Peyer's patch (tissue), 4 donors: ENCODE data around the gene CADM1. TPM values are rescaled to one million over a fixed set of nuclear protein-coding genes. Genes with fewer than 3 reads are reported as not detected.

Source experiments
- DNase-seq, 3 donors: peaks; one replicate each; pipeline ENCODE4 v3.0.0-alpha.2; 2017 to 2019
- H3K27ac ChIP-seq, 4 donors: fragments of 200-600 bp; sonication (generic); one replicate each; pipeline ENCODE4 v1.5.1; 2016 to 2019
- H3K27me3 ChIP-seq, 2 donors: fragments of 200-600 bp; sonication (generic); one replicate each; pipeline ENCODE4 v1.5.1; 2019
- H3K36me3 ChIP-seq, 3 donors: fragments of 200-600 bp; sonication (generic); one replicate each; pipeline ENCODE4 v1.5.1; 2016 to 2019
- H3K4me1 ChIP-seq, 4 donors: fragments of 200-600 bp; sonication (generic); one replicate each; pipeline ENCODE4 v1.5.1; 2016 to 2019
- H3K4me3 ChIP-seq, 4 donors: fragments of 200-600 bp; sonication (generic); 1 replicate in 3 of 4; 2 replicates in 1 of 4; pipeline ENCODE4 v1.5.1; 2016 to 2019; ENCODE audit warnings: mild to moderate bottlenecking in 1 of 4
- H3K9me3 ChIP-seq, 4 donors: fragments of 200-600 bp; sonication (generic); one replicate each; pipeline ENCODE4 v1.5.1; 2016 to 2019; ENCODE audit warnings: mild to moderate bottlenecking in 1 of 4
- CTCF ChIP-seq, 6 experiments: fragments of 450-650 bp in 4 of 6; fragments of 200-600 bp in 2 of 6; sonication (generic) in 1 of 6; IDR thresholded peaks; one replicate each; pipeline ENCODE4 v1.5.1; 2017 to 2019; ENCODE audit warnings: antibody characterized with exemption in 6 of 6, mild to moderate bottlenecking in 3 of 6, moderate library complexity in 1 of 6
- POLR2A ChIP-seq, 2 donors: fragments of 450-650 bp; IDR thresholded peaks; one replicate each; pipeline ENCODE4 v1.5.1; 2017; ENCODE audit warnings: antibody characterized with exemption in 2 of 2, mild to moderate bottlenecking in 2 of 2, moderate library complexity in 2 of 2
- total RNA-seq, 4 donors: library from RNA; depleted of rRNA; stranded (reverse); fragments of >200 nt; gene quantifications; one replicate each; pipeline ENCODE4 v1.1.0, GENCODE V29; 2016

Gene CADM1
- total RNA-seq, 4 donors from 2014 or later, result 0.38 to 8.3 (median 2.5) TPM

DNA sequence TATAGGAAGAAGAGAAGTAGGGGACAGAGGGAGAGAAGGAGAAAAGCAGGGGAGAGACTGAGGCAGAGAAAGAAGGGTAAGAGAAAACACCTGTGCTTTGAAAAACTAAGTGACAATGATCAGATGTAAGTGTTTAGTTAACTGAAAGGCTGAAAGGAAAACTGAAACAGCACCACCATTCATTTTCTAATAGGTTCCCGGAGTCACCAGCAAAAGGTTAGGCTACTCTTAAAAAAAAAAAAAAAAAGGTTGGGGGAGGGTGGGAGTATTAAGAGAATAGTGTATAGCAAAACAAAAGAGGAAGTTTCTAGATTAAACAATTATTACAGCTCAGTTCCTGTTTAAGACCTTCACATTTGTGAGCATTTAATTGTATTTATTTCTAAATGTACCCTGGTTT lies 113.8 kb downstream of the CADM1 start:
- Histone ChIP-seq H3K9me3 (no peaks in the 10 kb centered on the region), H3K4me1 (no peaks in the 10 kb centered on the region), H3K4me3 (no peak overlapping the region), H3K36me3 (no peaks in the 10 kb centered on the region), H3K27me3 (no peaks in the 10 kb centered on the region), H3K27ac (no peak overlapping the region)
- no peak for DNase-seq
- no peak for TF ChIP-seq CTCF (IDR thresholded peaks at IDR 0.05)
- TF ChIP-seq POLR2A (IDR thresholded peaks at IDR 0.05), result no peak

DNA sequence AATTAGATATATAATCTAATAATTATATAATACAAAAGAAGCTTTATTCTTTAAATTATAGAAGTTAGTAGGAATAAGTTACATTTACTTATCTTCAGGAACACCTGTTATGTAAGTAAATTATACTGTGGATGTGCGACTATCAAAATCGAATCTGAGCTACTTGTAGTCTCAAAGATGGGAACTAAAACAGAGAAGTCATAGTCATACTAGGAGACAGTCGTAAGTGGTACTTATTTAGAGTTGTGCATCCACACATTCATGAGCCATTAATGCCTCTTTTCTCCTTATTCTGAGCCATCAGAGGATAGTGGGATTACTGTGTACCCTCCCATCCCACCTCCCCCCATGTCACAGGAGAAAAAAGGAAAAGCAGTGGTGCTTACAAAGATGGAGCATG lies 114.4 kb downstream of the CADM1 start:
- Histone ChIP-seq H3K9me3 (no peaks in the 10 kb centered on the region), H3K4me3 (no peak overlapping the region), H3K4me1 (no peaks in the 10 kb centered on the region), H3K27me3 (no peaks in the 10 kb centered on the region), H3K27ac (no peak overlapping the region), H3K36me3 (no peaks in the 10 kb centered on the region)
- no peak for TF ChIP-seq POLR2A (IDR thresholded peaks at IDR 0.05)
- no peak for TF ChIP-seq CTCF (IDR thresholded peaks at IDR 0.05)
- no peak for DNase-seq

- Histone ChIP-seq H3K4me1 (no peaks in the 10 kb centered on the region), H3K4me3 (no peak overlapping the region), H3K27ac (no peak overlapping the region), H3K36me3 (no peaks in the 10 kb centered on the region), H3K27me3 (no peaks in the 10 kb centered on the region), H3K9me3 (no peaks in the 10 kb centered on the region)
- no peak for DNase-seq
- TF ChIP-seq CTCF (IDR thresholded peaks at IDR 0.05) (no peak), POLR2A (IDR thresholded peaks at IDR 0.05) (no peak)
Observed at GRCh38 chr11:115385226-115385625, 119.0 kb downstream of the CADM1 start.

DNA sequence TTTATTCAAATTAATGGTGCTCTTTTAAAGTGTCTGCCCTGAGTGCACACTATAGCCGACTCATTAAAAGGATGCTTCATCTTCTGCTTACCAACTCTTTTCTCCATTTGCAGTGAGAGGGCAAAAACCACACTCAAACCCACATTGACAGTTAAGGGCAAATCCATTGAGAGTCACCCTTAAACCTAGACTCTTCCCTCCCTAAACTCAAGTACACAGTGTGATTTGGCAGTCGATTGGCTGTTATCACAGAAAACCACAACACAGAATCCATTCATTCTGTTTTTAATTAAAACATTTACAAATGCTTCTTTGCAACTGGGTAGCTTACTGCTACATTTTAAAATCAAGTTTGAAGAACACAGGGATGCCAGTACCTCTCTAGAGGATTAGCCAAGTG lies 120.0 kb downstream of the CADM1 start:
- Histone ChIP-seq H3K27ac (no peak overlapping the region), H3K9me3 (no peaks in the 10 kb centered on the region), H3K27me3 (no peaks in the 10 kb centered on the region), H3K4me1 (no peaks in the 10 kb centered on the region), H3K4me3 (no peak overlapping the region), H3K36me3 (no peaks in the 10 kb centered on the region)
- DNase-seq, result no peak
- TF ChIP-seq CTCF (IDR thresholded peaks at IDR 0.05), result no peak
- no peak for TF ChIP-seq POLR2A (IDR thresholded peaks at IDR 0.05)

- no peak for DNase-seq
- TF ChIP-seq CTCF (IDR thresholded peaks at IDR 0.05), result no peak
- TF ChIP-seq POLR2A (IDR thresholded peaks at IDR 0.05), result no peak
- Histone ChIP-seq H3K27me3 (no peaks in the 10 kb centered on the region), H3K9me3 (no peaks in the 10 kb centered on the region), H3K27ac (no peak overlapping the region), H3K4me3 (no peak overlapping the region), H3K4me1 (no peaks in the 10 kb centered on the region), H3K36me3 (no peaks in the 10 kb centered on the region)
Observed at GRCh38 chr11:115383431-115383830, 120.8 kb downstream of the CADM1 start.

DNA sequence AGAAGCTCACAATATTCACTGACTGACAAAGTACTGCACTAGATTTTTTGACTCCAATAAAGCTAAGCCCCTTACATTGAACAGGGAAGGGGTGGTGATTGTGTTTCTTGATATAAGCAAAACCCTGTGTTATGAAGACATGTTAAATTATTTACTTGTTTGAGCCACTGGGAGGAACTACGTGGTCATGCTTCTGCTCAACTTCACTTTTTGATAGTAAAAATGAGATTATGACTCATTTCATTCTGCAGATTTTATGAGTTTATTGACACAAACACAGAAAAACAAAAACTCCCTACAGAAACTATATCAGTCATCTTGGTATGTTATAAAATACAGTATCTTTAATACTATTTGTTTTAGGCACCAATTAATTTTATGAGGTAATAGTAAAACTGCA lies 124.7 kb downstream of the CADM1 start:
- H3K36me3 ChIP-seq, result no peaks in the 10 kb centered on the region
- H3K4me1 ChIP-seq, result no peaks in the 10 kb centered on the region
- H3K27me3 ChIP-seq, result no peaks in the 10 kb centered on the region
- no peak overlapping the region for H3K27ac ChIP-seq
- no peak overlapping the region for H3K4me3 ChIP-seq
- no peaks in the 10 kb centered on the region for H3K9me3 ChIP-seq
- TF ChIP-seq POLR2A (IDR thresholded peaks at IDR 0.05) (no peak), CTCF (IDR thresholded peaks at IDR 0.05) (no peak)
- DNase-seq, result no peak
